ENCODE measurements around the gene NEURL3. TPM values are rescaled to one million over a fixed set of nuclear protein-coding genes. Genes with fewer than 3 reads are reported as not detected.

Gene NEURL3
- total RNA-seq, 1 donor from 2014 or later = 0.29 TPM

DNA sequence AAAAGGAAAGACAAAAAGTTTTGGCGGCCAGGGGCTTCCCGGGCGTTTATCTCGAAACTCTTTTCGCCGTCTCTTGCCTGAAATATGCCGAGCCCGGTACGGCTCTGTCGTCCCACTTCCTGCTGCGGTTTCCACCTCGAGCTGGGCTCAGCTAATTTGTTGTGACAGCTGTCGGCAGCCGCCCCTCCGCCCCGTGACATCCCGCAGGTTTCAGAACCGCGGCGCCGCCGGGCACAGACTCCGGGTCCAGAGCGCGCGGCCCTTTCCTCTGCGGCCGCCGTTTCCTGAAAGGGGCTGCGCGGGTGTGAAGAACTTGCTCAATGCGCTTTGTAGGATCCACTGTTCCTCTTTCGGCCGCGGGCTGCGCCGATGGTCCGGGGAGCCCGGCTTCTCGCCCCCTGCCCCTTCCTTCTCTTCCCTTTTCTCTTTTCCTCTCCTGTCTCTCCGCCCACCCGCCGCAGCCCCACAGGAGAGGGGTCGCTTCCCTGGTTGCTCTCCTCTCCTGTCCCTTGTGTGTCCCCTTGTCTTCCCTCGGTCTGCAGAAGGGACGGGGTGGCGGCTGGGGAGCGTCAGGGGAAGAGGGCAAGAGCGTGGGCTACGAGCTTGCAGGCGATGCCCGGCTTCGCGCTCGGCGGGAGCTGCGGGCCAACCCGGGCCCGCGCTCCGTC is 32.0 kb upstream of the NEURL3 start:
- H3K27ac ChIP-seq = peak overlapping the region; percentile 95
- TF ChIP-seq CTCF (IDR thresholded peaks at IDR 0.05) = no peak
- DNase-seq = peak; percentile 92
- peaks cover 58% of the 10 kb centered on the region for H3K4me1 ChIP-seq
- no peaks in the 10 kb centered on the region for H3K9me3 ChIP-seq
- peak overlapping the region; percentile 92 for H3K4me3 ChIP-seq
- H3K27me3 ChIP-seq = no peaks in the 10 kb centered on the region
- peaks cover 9% of the 10 kb centered on the region for H3K36me3 ChIP-seq
- peak; percentile 70 for ATAC-seq
- intact Hi-C loops (cut with DNase I) = no loop called here

DNA sequence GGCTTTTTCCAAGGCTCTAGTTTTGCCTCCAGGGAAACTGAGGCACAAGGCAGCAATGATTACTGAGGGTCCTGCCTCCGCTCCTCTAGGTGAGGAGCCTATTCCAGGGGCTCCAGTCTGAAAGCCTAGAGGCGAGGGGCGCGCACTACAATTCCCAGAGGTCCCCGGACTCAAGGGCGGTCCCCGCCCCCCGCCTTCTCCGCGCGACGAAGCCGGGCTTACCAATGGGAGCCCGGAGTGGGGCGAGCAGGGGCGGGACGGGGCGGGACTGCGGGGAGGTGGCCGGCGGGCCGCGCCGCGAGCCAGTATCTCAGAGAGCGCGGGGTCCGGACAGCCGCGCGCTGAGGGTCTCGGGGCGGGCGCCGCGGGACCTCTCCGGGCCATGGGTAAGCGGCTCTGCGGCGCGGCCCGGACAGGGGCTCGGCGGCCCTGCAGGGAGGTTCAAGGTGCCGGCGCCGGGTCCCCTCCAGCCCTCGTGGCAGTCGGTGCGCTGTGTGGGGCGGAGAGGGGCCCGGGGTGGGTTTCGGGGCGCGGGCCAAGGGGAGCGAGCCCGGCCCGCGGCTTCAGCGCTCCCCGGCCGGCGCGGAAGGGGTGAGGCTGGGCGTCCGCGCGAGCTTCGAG is 31.4 kb upstream of the NEURL3 start, which contains the start of gene ARID5A:
Gene ARID5A, plus strand, starts transcription at position 308 of the 621 bp plus-strand sequence. Its CDS starts 75 bp downstream, at position 383.
- Histone ChIP-seq H3K4me1 (peaks cover 61% of the 10 kb centered on the region), H3K4me3 (peak within 1 kb of the TSS; percentile 92), H3K27ac (peak within 1 kb of the TSS; percentile 95), H3K9me3 (no peaks in the 10 kb centered on the region), H3K36me3 (peaks cover 4% of the 10 kb centered on the region), H3K27me3 (no peaks in the 10 kb centered on the region)
- intact Hi-C loops (cut with DNase I) = no loop called here
- peak; percentile 51 for TF ChIP-seq CTCF (IDR thresholded peaks at IDR 0.05)
- DNase-seq = peak; percentile 98
- ATAC-seq = peak; percentile 86

- H3K4me1 ChIP-seq = peaks cover 61% of the 10 kb centered on the region
- intact Hi-C loops (cut with DNase I) = no loop called here
- ATAC-seq = no peak
Measured at GRCh38 chr2:96535331-96535730, 30.2 kb upstream of the NEURL3 start.

GRCh38 chr2:96534701-96535181 is 29.6 kb upstream of the NEURL3 start:
- H3K4me3 ChIP-seq = no peak overlapping the region

More at GRCh38 chr2:96535331-96535730, 30.2 kb upstream of the NEURL3 start:
- TF ChIP-seq CTCF (IDR thresholded peaks at IDR 0.05) = no peak
- Histone ChIP-seq H3K36me3 (no peaks in the 10 kb centered on the region), H3K4me3 (no peak overlapping the region), H3K27ac (no peak overlapping the region), H3K9me3 (no peaks in the 10 kb centered on the region), H3K27me3 (no peaks in the 10 kb centered on the region)
- DNase-seq = peak; percentile 26

DNA sequence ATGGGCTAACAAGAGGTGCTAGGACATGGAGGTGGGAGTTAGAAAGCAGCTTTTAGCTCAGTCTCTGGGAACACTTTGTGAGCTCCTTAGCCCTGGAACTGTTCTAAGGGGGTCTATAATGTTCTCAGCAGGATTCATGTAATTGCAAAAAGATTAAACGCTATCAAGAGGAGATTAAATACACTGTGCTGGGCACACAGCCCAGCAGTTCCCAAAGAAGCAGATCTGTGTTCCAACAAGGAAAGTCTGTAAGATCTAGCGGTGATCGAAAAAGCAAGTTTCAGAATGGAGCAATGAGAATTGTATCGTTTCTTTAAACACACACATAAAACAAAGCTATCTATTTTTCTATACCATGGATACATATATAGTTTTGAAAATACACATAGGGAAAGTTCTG is 29.0 kb upstream of the NEURL3 start:
- Histone ChIP-seq H3K9me3 (no peaks in the 10 kb centered on the region), H3K27me3 (no peaks in the 10 kb centered on the region), H3K4me3 (peak overlapping the region; percentile 8), H3K4me1 (peaks cover 54% of the 10 kb centered on the region), H3K27ac (peak overlapping the region; percentile 80), H3K36me3 (no peaks in the 10 kb centered on the region)
- TF ChIP-seq CTCF (IDR thresholded peaks at IDR 0.05) = no peak
- intact Hi-C loops (cut with DNase I) = no loop called here
- ATAC-seq (no peak), DNase-seq (no peak)

More at GRCh38 chr2:96534701-96535181, 29.6 kb upstream of the NEURL3 start:
- ATAC-seq (no peak), DNase-seq (peak; percentile 18)
- H3K27me3 ChIP-seq = no peaks in the 10 kb centered on the region
- no peak overlapping the region for H3K27ac ChIP-seq
- intact Hi-C loops (cut with DNase I) = no loop called here
- H3K36me3 ChIP-seq = no peaks in the 10 kb centered on the region
- no peak for TF ChIP-seq CTCF (IDR thresholded peaks at IDR 0.05)
- H3K9me3 ChIP-seq = no peaks in the 10 kb centered on the region
- peaks cover 56% of the 10 kb centered on the region for H3K4me1 ChIP-seq

Measured in upper lobe of right lung (tissue), 1 donor.